B cell (primary cell): ENCODE results near the gene SRC.

Experiments
- CTCF ChIP-seq: fragments of 200-600 bp; IDR thresholded peaks from one replicate; pipeline ENCODE4 v1.8.0; 2022; ENCODE audit warnings: antibody characterized with exemption, mild to moderate bottlenecking
- EZH2 ChIP-seq: IDR thresholded peaks from 2 replicates; pipeline ENCODE4 v1.6.1; 2012; ENCODE audit warnings: borderline replicate concordance, low read depth, mild to moderate bottlenecking, moderate library complexity, low read length; ENCODE audit not compliant: insufficient read depth, poor library complexity, severe bottlenecking

GRCh38 chr20:37378420-37378784, 32.5 kb downstream of the SRC start:
- TF ChIP-seq EZH2 (no peak), CTCF (no peak)
